Lower leg skin (tissue), 3 donors: Measurements from ENCODE around the gene CLECL1.

Experiments
- CTCF ChIP-seq, 3 donors: fragments of 450-650 bp; IDR thresholded peaks; one replicate each; pipeline ENCODE4 v1.5.1; 2016; ENCODE audit warnings: antibody characterized with exemption in 3 of 3, mild to moderate bottlenecking in 3 of 3, moderate library complexity in 2 of 3
- POLR2A ChIP-seq, 2 donors: fragments of 450-650 bp; IDR thresholded peaks; one replicate each; pipeline ENCODE4 v1.6.1; 2016 to 2017; ENCODE audit warnings: antibody characterized with exemption in 2 of 2, mild to moderate bottlenecking in 1 of 2, moderate library complexity in 1 of 2

- TF ChIP-seq POLR2A (IDR thresholded peaks at IDR 0.05) (no peak), CTCF (IDR thresholded peaks at IDR 0.05) (no peak)
Measured at GRCh38 chr12:9776781-9777180, 43.9 kb upstream of the CLECL1 start.
